NT2/D1 (cell line): ENCODE results near the gene HAS3.
A peak's percentile ranks its signal among the peaks of the same experiment; 100 is the strongest.

ENCODE experiments used
- DNase-seq: peaks from one replicate; pipeline ENCODE4 v3.0.0-alpha.2; 2011; ENCODE audit warnings: low read depth, low spot score
- H3K27me3 ChIP-seq: 2 replicates; pipeline ENCODE4 v1.6.0; 2011; ENCODE audit warnings: mild to moderate bottlenecking; ENCODE audit not compliant: insufficient read length, insufficient read depth
- H3K36me3 ChIP-seq: 2 replicates; pipeline ENCODE4 v1.6.1; 2011; ENCODE audit warnings: mild to moderate bottlenecking, low read length, mixed read lengths; ENCODE audit not compliant: insufficient read depth, insufficient read length
- H3K4me1 ChIP-seq: 2 replicates; pipeline ENCODE4 v1.5.1; 2011; ENCODE audit not compliant: insufficient read depth, insufficient read length
- H3K4me3 ChIP-seq: 2 replicates; pipeline ENCODE4 v1.5.1; 2011; ENCODE audit warnings: low read depth; ENCODE audit not compliant: insufficient read length
- H3K9ac ChIP-seq: 2 replicates; pipeline ENCODE4 v1.6.0; 2011; ENCODE audit warnings: low read depth; ENCODE audit not compliant: insufficient read length
- H3K9me3 ChIP-seq: 2 replicates; pipeline ENCODE4 v1.5.1; 2011; ENCODE audit warnings: mild to moderate bottlenecking, low read length; ENCODE audit not compliant: insufficient read depth
- SUZ12 ChIP-seq: IDR thresholded peaks from 2 replicates; pipeline ENCODE4 v1.6.1; 2011; ENCODE audit not compliant: insufficient read length, insufficient read depth; ENCODE audit errors: extremely low read depth
- YY1 ChIP-seq: IDR thresholded peaks from 2 replicates; pipeline ENCODE4 v1.6.1; 2011; ENCODE audit not compliant: insufficient read length, insufficient read depth
- ZNF274 ChIP-seq: IDR thresholded peaks from 2 replicates; pipeline ENCODE4 v1.6.1; 2011; ENCODE audit warnings: mild to moderate bottlenecking, low read depth, low read length

HAS3 gene

DNA sequence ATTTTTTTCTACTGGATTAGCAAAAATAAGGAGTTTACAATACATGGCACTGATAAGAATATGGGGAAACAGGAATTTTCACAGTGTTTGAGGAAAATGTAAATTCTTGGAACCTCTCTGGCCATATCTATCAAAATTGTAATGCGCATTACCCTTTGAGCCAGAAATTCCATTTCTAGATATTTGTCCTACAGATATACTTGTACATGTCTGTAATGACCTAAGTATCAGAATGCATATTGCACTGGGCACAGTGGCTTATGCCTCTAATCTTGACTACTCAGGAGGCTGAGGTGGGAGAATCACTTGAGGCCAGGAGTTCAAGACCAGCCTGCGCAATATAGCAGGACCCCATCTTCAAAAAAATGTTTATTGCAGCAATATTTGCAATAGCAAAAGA lies 25.8 kb upstream of the HAS3 start:
- DNase-seq: no peak
- H3K27me3 ChIP-seq: no peaks in the 10 kb centered on the region
- TF ChIP-seq YY1: no peak
- no peak for TF ChIP-seq SUZ12
- TF ChIP-seq ZNF274: no peak
- no peaks in the 10 kb centered on the region for H3K9me3 ChIP-seq
- H3K9ac ChIP-seq: no peak overlapping the region
- no peak overlapping the region for H3K4me3 ChIP-seq
- peaks cover 6% of the 10 kb centered on the region for H3K36me3 ChIP-seq
- peaks cover 11% of the 10 kb centered on the region for H3K4me1 ChIP-seq

DNA sequence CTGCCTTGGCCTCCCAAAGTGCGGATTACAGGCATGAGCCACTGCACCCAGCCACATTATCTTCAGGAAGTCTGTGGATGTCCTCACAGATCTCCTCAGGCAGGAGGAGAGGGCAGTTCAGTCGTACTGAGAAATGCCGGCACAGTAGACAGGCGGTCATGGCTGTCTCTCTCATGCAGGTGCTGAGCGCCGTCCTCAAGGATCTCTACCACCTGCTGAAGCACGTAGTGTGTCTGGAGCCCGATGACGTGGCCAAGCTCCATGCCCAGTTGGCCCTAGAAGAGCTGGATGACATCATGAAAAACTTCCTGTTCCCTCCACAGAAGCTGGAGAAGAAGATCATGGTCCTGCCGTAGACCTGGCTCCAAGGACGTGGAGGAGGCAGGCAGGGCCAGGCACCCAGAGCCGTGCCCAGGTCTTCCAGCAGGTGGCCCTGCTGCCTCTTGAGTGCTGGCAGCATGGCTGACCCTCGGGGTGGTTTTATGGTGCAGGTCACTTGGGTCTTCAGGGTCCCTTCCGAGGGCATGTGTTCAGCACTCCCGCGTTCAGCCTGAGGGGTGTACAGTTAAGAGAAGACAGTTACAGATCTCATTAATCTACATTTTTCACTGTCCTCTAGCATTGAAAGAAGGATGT lies 22.0 kb upstream of the HAS3 start:
- Histone ChIP-seq H3K4me1 (peaks cover 11% of the 10 kb centered on the region), H3K9ac (no peak overlapping the region), H3K9me3 (no peaks in the 10 kb centered on the region), H3K27me3 (no peaks in the 10 kb centered on the region), H3K4me3 (no peak overlapping the region), H3K36me3 (peaks cover 6% of the 10 kb centered on the region)
- DNase-seq: no peak
- no peak for TF ChIP-seq ZNF274
- no peak for TF ChIP-seq YY1
- TF ChIP-seq SUZ12: no peak

DNA sequence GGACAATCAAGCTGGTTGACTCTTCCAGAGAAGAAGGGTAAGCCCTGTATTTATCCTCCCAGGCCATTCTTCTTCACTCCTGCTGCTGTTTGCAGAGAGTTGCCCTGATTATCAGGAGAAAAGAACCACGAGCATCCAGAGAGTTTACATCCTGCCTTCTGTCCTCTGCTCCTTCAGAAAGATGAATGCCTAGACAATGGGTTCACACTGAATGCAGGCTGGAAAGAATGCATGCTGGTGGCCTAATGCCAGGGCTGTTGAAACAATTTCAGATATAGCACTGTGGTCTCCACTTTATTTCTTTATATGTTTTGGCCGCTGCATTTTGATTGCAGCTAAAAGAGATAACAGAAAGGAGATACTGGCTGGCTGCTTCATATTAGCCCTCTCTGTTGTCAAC lies 21.2 kb upstream of the HAS3 start:
- H3K9me3 ChIP-seq: no peaks in the 10 kb centered on the region
- peaks cover 12% of the 10 kb centered on the region for H3K4me1 ChIP-seq
- H3K27me3 ChIP-seq: no peaks in the 10 kb centered on the region
- DNase-seq: no peak
- no peak for TF ChIP-seq SUZ12
- TF ChIP-seq YY1: no peak
- no peak for TF ChIP-seq ZNF274
- H3K36me3 ChIP-seq: peaks cover 6% of the 10 kb centered on the region
- no peak overlapping the region for H3K9ac ChIP-seq
- H3K4me3 ChIP-seq: no peak overlapping the region

DNA sequence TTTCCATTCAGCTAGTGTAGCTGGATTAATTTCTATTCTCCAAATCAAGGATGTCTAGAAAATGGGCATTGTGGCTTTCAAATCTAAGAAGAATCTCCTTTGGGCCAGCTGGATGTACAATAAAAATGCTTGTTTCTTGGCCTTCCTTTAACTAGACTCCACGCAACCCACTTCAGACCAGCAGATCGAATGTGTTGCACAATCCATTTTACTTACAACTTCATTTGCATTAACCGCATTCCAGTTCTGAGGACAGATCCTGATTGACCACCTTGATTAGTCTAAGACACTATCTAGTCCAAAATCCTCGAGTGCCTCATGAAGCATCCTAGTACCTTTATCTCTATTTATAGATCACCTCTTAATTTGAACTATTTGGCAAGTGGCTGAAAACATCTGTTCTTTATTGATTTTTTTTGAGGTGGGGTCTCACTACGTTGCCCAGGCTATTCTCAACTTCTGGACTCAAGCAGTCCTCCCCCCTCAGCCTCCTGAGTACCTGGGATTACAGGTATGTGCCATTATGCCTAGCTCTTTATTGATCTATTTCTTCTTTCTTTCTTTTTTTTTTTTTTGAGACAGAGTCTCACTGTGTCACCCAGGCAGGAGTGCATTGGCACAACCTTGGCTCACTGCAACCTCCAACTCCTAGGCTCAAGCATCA lies 20.3 kb upstream of the HAS3 start:
- H3K9ac ChIP-seq: no peak overlapping the region
- DNase-seq: no peak
- H3K36me3 ChIP-seq: peaks cover 6% of the 10 kb centered on the region
- no peak overlapping the region for H3K4me3 ChIP-seq
- H3K27me3 ChIP-seq: no peaks in the 10 kb centered on the region
- H3K4me1 ChIP-seq: peaks cover 20% of the 10 kb centered on the region
- no peak for TF ChIP-seq YY1
- no peak for TF ChIP-seq ZNF274
- no peak for TF ChIP-seq SUZ12
- H3K9me3 ChIP-seq: no peaks in the 10 kb centered on the region

DNA sequence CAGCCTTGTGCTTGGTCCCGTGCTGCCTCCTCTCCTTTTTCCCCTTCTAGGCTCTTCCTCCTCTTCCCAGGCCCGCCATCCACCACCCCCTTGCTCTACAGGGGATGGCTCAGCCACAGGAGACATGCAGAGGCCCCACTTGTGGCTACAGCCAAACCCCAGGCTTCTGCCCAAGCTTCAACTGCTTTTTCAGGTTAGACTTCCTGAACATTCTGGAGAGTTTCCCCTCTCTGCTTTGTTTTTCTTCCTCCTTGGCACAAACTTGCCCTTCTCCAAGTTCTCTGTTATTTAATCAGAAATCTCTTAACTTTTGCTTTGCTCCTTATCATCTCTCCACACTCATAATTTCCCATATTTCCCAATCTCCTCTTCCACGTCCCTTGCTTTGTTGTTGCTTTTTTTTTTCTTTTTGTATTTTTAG lies 18.3 kb upstream of the HAS3 start:
- Histone ChIP-seq H3K4me3 (no peak overlapping the region), H3K27me3 (no peaks in the 10 kb centered on the region), H3K9me3 (no peaks in the 10 kb centered on the region), H3K9ac (no peak overlapping the region), H3K4me1 (peaks cover 21% of the 10 kb centered on the region), H3K36me3 (peaks cover 6% of the 10 kb centered on the region)
- DNase-seq: no peak
- TF ChIP-seq YY1: no peak
- TF ChIP-seq SUZ12: no peak
- TF ChIP-seq ZNF274: no peak

DNA sequence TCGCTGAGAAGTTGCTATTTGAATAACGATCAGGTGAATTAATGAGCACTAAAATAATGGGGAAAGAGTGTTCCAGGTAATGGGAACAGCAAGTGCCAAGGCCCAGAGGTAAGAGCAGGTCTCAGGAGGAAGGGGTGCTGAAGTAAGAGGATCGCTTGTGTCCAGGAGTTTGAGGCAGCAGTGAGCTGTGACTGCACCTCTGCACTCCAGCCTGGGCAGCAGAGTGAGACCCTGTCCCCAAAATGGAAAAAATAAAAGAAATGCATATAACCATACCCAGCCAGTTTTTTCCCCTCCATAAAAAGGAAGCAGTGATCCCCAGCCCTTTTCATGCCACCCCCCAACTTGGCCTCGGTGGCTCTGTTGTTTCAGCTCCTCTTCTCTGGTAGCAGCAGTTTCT lies 16.8 kb upstream of the HAS3 start:
- Histone ChIP-seq H3K9me3 (no peaks in the 10 kb centered on the region), H3K4me3 (no peak overlapping the region), H3K36me3 (peaks cover under 1% of the 10 kb centered on the region), H3K4me1 (peaks cover 15% of the 10 kb centered on the region), H3K27me3 (no peaks in the 10 kb centered on the region), H3K9ac (no peak overlapping the region)
- TF ChIP-seq YY1 (no peak), ZNF274 (no peak), SUZ12 (no peak)
- no peak for DNase-seq

DNA sequence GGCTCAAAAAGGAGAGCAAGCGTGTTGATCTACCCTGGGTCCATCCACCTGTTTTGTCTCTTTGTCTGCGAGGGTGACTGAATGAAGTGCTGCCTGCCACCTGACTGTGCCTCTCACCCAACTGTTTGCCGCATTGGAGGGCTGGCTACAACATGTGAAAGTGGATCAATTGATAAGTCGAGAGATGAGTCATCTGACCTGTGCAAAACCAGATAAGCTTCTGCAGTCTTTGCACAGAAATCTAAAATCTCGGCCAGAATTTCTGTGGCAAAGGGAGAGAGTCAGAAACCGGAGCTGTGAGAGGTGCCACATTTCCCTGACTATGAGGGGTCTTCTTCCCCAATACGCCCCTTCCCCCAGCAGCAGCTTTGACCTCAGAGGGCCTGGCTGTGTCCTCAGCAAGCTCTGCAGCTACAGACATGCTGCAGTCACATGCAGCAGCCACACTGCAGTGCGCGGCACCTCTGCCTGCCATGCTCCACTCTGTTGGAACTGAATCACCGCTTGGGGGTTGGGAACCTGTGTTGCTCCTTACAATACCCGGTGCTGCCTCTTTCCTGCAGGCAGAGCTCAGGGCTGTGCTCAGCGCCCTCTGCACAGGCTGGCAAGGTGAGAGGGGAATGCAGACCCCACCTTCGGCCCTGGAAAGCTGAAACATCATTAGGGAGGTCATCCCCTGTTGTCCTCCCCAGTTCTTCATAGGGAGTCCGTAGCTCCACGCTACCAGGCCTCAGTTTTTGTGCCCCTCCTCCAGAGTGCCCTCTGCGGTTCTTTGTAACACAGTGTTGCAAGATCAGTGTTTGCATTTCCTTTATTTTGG lies 16.2 kb upstream of the HAS3 start:
- TF ChIP-seq YY1: no peak
- no peak for TF ChIP-seq SUZ12
- TF ChIP-seq ZNF274: no peak
- H3K4me1 ChIP-seq: peaks cover 14% of the 10 kb centered on the region
- peak overlapping the region; percentile 27 for H3K9ac ChIP-seq
- no peaks in the 10 kb centered on the region for H3K36me3 ChIP-seq
- H3K9me3 ChIP-seq: no peaks in the 10 kb centered on the region
- no peaks in the 10 kb centered on the region for H3K27me3 ChIP-seq
- no peak overlapping the region for H3K4me3 ChIP-seq
- DNase-seq: no peak
